ENCODE data around the gene MKRN1. TPM values are rescaled to one million over a fixed set of nuclear protein-coding genes. Genes with fewer than 3 reads are reported as not detected.

MKRN1 gene
- total RNA-seq, 2 donors from 2014 or later: 106 to 128 TPM

- Mint-ChIP-seq H3K27me3 (no peaks in the 10 kb centered on the region), H3K36me3 (ENCODE audit: low read depth) (peaks cover 2% of the 10 kb centered on the region), H3K4me3 (no peak overlapping the region), H3K27ac (no peak overlapping the region), H3K4me1 (peaks cover 2% of the 10 kb centered on the region)
- no peaks in the 10 kb centered on the region for H3K9me3 ChIP-seq (ENCODE audit: control insufficient read depth, low read length, poor library complexity, severe bottlenecking)
- DNase-seq (no peak), ATAC-seq (no peak)
These were observed 63.9 kb downstream of the MKRN1 start for GRCh38 chr7:140415361-140415760.

- peak overlapping the region; percentile 95 for H3K27ac Mint-ChIP-seq
- H3K4me3 Mint-ChIP-seq: peak overlapping the region; percentile 98
- DNase-seq: no peak
- ATAC-seq: no peak
- H3K27me3 Mint-ChIP-seq: no peaks in the 10 kb centered on the region
- H3K36me3 Mint-ChIP-seq (ENCODE audit: low read depth): peaks cover 2% of the 10 kb centered on the region
- peaks cover 15% of the 10 kb centered on the region for H3K4me1 Mint-ChIP-seq
- H3K9me3 ChIP-seq (ENCODE audit: control insufficient read depth, low read length, poor library complexity, severe bottlenecking): no peaks in the 10 kb centered on the region
These were observed 74.7 kb downstream of the MKRN1 start for GRCh38 chr7:140404565-140405065.

GRCh38 chr7:140403878-140404564 is 75.3 kb downstream of the MKRN1 start, which contains the start of gene RAB19:
Gene RAB19 (plus strand): TSS chr7:140404058. CDS start chr7:140407647, 3,589 bp downstream.
- DNase-seq (peak; percentile 14 to 29 (median 15)), ATAC-seq (peak; percentile 92)
- peaks cover 2% of the 10 kb centered on the region for H3K36me3 Mint-ChIP-seq (ENCODE audit: low read depth)
- H3K4me3 Mint-ChIP-seq: peak within 1 kb of the TSS; percentile 98
- H3K9me3 ChIP-seq (ENCODE audit: control insufficient read depth, low read length, poor library complexity, severe bottlenecking): no peaks in the 10 kb centered on the region
- peak within 1 kb of the TSS; percentile 95 for H3K27ac Mint-ChIP-seq
- no peaks in the 10 kb centered on the region for H3K27me3 Mint-ChIP-seq
- H3K4me1 Mint-ChIP-seq: peaks cover 15% of the 10 kb centered on the region

Other genes with a start within 250 kb of the MKRN1 start
- gene SLC37A3, start 81.0 kb downstream of the MKRN1 start, total RNA-seq: 10 to 100 TPM; 23.8 to 26.4 TPM
- gene RAB19, start 75.4 kb downstream of the MKRN1 start, total RNA-seq: 1 to 10 TPM; 2.1 TPM
- gene DENND2A, start 161.3 kb upstream of the MKRN1 start, total RNA-seq: not detected
- gene ADCK2, start 193.4 kb upstream of the MKRN1 start, total RNA-seq: 10 to 100 TPM; 12.7 to 17.9 TPM
- 100 to 1,000 TPM in 1 of 2 donors, 10 to 100 TPM in 1; 92.5 to 109 TPM for gene NDUFB2, start 217.2 kb upstream of the MKRN1 start, total RNA-seq